Fibroblast of peridontal ligament (primary cell): Measurements from ENCODE around the gene ZNF423.
"Not testable (repeated sequence)": the region's sequence is repeated elsewhere in the genome, so short reads cannot be mapped to it uniquely, and the experiment has no call there.

Experiments
- DNase-seq: peaks from one replicate; pipeline ENCODE4 v3.0.0-alpha.2; 2010; ENCODE audit errors: extremely low read depth

The ZNF423 gene

DNA sequence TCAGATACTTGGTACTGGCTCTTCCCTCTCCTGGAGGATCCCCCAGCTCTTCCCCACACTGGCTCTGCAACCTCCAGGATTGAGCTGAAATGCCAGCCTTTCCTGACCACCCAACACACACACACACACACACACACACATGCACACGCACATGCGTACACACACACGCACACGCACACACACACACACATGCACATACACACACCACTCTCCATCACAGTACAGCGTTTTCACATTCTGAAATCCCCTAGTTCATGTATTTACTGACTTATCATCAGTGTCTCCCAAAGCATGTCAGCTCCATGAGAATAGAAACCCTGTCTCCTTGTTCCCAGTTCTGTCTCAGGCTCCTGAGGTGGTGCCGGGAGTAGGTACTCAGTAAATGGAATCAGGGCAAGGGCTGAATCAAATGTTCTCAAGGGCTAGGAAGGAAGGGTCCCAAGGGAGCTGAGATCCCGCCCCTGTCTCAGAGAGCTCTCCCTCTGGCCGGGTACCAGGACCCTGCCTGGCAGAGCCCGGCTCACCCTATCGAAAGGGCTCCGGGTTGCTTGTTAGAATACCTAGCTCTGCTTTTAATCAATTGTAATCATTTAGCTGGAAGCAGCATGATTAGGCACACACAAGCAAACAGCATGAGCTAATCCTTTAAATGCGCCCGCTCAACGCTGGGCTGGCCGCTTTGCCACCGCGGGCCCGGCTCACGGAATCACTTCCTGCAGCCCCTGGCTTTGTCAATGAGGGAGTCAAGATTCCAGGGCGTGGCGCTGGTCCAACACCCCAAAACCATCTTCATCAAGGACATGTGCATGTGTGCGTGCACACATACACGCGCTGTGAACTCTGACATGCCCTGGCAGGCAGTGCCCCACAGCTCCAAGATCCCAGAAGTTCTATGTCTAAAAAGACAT is 341.6 kb downstream of the ZNF423 start:
- no peak for DNase-seq

- no peak for DNase-seq
These were observed 342.9 kb downstream of the ZNF423 start for GRCh38 chr16:49513040-49513439.

- DNase-seq, result no peak
These were observed 345.1 kb downstream of the ZNF423 start for GRCh38 chr16:49510654-49511305.

DNA sequence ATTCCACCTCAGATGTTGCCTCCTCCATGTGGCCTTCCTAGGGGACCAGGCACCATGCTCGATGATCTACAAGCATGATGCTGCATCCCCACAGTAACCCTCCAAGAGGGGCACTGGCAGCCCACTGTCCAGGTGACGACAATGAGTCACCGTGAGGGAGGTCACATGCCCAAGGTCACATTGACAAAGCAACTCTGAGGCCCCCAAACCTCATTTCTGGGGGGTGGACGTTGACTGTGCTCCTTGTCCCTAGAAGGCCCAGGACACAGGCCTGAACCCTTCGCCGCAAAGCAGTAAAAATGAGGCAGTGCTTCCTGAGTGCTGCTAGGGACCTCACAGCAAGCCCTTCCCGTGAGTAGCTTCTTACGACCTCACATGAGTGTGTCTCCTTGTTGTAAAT is 345.8 kb downstream of the ZNF423 start:
- DNase-seq, result no peak

DNA sequence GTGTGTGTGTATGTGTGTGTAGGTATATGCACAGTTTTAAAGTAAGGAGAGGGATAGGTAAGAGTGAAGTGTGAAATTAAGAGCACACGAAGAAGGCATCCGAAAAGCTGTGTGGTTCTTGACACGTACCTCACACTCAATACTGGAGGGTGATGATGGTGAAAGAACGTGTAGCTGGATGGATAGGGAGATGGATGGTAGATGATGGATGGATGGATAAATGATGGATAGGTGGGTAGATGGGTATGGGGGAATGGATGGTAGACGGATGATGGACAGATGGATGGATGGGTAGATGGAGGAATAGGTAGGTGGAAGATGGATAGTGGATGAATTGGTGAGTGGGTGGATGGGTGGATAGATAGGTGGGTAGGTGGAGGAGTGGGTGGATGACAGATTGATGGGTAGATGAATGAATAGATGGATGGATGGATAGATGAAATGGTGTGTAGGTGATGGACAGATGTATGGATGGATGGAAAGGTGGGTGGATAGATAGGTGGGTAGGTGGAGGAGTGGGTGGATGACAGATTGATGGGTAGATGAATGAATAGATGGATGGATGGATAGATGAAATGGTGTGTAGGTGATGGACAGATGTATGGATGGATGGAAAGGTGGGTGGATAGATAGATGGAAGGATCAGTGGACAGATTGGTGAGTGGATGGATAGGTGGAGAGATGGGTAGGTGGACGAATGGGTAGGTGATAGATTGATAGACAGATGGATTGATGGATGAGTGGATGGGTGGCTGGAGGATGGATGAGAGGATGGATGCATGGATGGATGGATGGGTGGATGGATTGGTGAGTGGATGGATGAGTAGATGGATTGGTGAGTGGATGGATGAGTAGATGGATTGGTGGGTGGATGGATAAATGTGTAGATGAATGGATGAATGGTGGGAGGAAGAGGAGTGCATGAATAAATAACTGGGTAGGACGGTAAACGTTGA is 349.6 kb downstream of the ZNF423 start:
- DNase-seq, result not testable (repeated sequence)

GRCh38 chr16:49505556-49505955 is 350.4 kb downstream of the ZNF423 start:
- DNase-seq, result no peak

DNA sequence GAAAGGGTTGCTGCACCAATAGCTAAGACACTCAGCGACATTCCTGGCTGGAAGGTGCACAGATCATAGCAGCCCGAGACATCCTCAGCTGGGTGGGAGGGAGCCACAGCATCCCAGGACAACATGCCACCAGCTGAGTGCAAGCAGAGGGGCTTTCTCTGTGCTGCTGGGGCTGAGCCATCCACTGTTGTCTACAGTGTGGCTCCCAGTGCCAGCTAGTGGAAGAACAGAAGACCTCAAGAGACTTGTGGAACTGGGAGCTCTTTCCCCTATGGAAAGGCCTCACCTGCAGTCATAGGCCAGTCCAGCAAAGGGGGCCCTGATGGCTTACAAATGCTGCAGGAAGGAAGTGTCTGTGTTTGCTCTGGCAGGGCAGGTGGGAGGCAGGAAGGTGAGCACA is 351.3 kb downstream of the ZNF423 start:
- DNase-seq, result no peak

DNA sequence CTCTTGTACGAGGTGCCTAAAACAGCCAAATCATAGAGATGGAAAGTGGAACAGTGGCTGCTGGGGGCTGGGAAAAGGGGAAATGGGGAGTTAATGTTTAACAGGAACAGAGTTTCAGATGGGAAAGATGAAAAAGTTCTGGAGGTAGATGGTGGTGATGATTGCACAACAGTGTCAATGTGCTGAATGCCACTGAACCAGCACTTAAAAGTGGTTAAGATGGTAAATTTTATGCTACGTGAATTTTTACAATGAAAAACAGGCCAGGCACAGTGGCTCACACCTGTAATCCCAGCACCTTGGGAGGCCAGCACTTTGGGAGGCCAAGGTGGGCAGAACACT is 351.9 kb downstream of the ZNF423 start:
- DNase-seq, result no peak

DNA sequence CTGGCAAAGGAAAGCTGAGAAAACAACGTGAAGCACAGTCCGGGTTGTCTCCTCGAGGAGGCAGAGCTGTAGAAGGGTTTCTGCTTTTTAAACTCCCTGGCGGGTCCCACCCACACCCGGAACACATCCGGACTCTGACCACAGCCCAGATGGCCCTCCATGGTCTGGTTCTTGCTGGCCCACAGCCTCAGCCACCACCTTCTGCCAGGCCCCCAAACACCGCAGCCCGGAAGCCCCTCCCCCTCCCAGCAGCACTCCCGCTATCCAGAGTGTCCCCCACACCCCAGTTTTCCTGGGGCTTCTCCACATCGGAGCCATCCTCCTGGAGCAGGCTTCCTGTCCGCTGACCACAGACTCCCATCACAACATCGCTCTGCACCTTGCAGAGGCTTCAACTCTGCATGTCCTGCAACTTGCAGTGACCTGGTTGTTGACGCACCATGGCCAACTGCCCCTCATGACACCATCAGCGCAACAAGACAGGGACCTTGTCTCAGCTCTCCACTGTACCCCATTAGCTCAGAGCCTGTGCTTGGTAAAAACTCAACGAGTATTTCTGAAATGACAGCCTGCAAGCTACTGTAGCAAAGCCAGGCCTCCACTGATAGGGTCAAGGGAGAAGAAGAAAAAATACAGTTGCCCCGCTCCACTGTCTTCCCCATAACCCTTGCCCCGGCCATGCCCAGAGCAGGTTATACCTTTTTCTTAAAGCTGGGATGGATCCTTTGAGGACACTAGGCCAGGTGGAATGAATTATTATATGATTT is 352.5 kb downstream of the ZNF423 start:
- no peak for DNase-seq

DNA sequence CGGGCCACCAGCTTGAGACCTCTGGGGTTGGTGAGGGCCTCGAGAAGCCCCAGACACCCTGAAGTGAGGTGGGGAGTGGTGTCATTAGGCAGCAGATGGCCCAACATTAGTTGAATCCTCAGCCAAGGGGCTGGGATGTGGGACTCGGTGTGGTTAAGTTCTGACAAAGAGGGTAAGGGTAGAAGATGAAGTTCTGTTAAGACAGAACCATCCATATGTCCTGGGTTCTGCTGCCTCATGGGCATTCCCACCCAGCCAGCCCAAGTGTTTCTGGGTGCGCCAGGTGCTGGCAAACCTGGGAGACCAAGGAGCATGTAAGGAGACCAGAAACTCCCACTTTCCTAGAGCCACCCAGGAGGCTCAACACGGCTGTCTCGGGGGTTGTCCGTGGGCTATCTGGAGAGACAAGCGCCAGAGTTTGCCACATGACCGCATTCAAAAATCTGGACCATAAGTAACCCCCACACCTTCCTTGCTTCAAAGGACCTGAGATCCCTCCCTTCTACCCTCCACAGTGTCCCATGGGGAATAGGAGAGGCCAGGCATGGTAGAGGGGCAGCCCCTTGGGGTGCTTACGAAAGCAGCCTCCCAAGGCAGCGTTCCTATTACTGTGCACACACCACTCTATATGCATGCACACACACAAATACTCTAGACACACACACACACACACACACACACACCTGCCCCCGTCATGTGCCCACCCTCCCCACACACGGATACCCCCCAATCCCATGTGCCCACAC is 353.6 kb downstream of the ZNF423 start:
- DNase-seq, result no peak

DNA sequence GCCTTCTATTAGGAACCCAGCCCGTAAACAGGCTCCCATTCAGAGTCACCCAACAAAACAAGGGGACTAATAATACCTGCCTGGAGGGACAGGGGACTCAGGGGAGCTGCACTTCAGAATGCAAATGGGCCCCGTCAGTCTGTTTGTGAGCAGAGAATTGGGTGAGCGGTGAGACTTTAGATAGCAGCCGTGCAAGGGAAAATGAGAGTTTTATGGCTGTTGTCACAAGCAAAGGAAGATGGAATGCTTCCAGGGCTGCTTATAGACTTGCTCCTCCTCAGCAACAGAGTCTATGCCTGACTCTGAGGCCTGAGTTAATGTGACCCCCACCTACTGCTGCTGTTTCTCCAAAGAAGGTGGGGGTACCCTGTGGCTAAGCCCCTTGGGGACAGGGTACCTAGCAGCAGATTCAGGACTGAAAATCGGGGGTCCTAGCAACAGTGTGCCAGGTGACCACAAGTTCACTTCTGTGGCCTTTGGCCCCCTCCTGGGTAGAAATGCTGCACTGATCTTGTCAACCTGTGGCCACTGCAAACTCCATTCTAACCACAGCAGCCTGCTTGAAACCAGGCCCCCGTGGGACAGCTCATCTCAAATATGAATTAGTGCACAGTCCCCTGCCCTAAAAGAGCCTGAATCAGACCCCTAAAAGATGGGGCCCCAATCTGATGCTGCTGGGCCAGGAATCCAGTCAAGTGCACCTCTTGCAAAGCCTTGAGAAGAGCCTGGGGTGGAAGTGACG is 355.9 kb downstream of the ZNF423 start:
- no peak for DNase-seq

GRCh38 chr16:49499414-49499785 is 356.5 kb downstream of the ZNF423 start:
- DNase-seq, result no peak

- no peak for DNase-seq
These were observed 357.1 kb downstream of the ZNF423 start for GRCh38 chr16:49498666-49499413.

DNA sequence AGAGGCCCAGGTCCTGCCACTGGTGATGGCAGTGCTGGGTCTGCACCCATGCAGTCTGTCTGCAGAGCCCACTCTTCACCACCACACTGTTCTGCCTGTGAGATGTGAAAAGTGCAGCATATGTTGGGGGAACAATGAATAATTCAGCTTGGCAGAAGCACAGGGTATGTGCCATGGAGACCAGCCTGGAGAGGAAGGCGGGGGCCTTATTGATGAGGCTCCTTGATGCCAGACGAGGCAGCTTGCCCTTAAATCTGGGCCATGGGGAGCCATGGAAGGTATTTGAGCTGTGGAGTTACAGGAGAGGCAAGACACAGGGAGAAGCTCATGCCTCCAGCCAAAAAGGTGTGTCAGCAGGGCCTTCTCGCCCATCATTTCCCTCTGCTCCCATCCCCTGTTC is 357.6 kb downstream of the ZNF423 start:
- no peak for DNase-seq

GRCh38 chr16:49497466-49497865 is 358.4 kb downstream of the ZNF423 start:
- no peak for DNase-seq

DNA sequence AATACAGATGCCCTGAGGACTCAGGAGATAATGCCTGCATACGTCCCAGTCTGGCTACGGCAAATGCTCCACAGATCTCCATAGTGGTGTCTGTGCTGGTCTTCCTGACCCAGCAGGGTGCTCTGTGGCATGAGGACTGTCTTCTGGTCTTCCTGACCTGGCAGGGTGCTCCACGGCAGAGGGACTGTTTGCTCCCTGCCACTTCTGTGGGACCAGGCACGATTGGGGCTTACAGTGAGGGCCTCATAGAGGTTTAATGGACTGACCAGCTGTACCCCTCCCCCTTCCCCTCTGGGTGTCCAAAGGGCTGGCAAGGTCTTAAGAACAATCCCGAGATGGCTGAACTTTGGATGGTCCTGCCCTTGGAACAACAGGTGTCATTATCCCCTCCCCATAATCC is 359.3 kb downstream of the ZNF423 start:
- no peak for DNase-seq

DNA sequence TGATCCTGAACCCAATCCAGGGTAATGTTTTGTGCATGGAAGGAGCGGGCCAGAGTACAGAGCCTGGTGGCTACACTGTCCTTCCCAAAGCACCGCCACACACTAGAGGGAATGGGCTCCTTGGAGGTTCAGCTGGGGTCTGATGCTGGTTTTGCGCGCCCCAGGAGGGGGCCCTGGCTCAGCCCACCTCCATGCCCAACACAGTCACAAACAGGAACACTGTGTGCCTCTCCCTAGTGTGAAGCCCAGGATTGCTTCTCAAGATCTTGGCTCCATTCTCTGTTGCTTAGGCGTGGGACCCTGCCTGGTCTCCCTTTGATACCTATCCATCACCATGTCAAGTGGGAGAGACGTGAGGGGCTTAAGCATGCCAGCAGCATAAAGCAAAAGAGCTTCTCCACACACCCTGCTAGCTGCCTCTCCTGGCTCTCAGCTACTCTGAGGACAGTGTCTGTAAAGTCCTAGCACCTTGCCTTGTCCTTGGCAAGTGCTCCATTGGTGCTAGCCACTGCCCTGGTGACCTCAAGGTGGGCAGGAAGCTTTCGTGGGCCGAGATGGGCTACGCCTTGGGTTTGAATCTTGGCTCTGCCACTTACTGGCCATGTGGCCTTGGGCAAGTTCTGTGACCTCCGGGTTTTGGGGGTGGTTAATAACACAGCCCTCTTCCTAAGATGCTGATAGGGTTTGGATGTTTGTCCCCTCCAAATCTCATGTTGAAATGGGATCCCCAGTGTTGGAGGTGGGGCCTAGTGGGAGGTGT is 360.1 kb downstream of the ZNF423 start:
- no peak for DNase-seq

GRCh38 chr16:49494891-49495566 is 360.9 kb downstream of the ZNF423 start:
- DNase-seq, result no peak
